ENCODE measurements around the gene PSMB11.

The PSMB11 gene

DNA sequence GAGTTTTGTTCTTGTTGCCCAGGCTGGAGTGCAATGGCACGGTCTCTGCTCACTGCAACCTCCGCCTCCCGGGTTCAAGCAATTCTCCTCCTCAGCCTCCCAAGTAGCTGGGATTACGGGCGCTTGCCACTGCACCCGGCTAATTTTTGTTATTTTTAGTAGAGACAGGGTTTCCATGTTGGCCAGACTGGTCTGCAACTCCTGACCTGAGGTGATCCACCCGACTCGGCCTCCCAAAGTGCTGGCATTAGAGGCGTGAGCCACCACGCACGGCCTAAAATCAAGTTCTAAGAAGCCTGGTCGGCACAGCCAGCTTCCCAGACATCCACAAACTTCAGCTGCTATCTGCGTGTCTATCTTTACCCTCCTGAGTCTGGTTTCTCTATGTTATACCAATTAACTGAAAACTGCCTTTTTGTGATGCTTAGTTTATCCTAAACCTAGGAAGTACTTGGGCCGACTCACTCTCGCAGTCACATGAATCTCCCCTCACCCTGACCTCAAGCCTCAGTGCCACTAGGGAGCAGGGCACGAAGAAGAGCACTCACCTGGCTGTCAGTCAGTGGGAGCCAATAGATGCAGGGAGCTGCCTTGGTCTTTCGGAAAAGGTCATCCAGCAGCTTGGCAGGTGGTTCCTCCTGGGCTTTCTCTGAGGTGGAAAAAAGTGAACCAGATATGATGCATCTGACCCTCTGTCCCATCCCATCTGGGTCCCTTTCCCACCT is 18.7 kb downstream of the PSMB11 start:
- DNase-seq: no peak

DNA sequence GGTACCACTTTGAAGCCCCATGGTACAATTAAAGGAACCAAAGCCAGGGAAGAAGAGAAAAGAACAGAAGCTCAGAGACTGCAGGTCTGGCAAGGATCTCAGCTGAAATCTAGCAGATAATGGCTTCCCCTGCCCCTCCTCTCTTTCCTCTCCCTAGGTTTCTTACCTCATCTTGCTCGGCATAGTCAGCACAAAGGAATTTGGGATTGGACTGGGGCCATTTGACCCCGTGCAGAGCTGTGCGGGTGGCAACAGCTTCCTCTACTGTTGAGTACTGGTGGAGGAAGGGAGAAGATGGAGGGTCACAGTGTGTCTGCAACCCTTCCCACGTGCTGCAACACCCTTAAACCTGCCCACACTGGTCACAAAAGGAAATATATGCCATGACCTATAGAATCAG is 20.0 kb downstream of the PSMB11 start:
- no peak for DNase-seq

DNA sequence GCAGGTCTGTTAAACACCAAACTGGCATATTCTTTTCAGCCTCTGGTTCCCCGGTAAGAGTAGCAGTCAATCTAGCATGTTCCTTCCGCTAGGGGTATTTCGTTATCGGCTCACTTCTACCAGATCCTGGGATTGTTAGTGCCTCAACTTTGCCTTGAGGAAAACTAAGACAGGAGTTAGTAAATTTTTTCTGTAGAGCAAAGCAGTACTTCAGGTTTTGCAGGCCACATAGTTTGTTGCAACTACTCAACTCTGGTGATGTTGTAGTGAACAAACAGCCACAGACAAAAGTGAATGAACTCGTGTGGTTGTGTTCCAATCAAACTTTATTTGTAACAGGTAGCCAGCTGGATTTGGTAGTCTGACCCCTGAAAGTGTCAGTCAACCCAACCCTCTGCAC is 21.6 kb downstream of the PSMB11 start:
- DNase-seq: no peak

DNA sequence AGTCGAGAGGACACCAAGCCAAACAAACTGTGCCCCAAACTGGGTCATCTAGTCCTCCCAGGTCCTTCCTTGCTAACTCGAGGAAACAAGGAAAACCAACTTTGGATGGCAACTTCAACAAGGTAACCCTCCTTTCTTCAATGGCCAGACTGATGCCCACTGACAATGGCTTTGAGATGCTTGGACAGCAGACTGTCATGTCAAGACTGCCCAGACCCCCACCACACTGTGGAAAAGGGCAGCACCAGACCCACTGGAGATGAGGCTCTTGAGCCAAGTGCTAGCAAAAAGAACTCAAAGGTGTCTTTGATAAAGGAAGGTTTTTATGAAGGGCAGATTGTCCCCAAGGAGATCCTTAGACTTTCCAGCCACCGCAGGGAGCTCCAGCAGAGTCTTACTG is 24.4 kb downstream of the PSMB11 start:
- no peak for DNase-seq

DNA sequence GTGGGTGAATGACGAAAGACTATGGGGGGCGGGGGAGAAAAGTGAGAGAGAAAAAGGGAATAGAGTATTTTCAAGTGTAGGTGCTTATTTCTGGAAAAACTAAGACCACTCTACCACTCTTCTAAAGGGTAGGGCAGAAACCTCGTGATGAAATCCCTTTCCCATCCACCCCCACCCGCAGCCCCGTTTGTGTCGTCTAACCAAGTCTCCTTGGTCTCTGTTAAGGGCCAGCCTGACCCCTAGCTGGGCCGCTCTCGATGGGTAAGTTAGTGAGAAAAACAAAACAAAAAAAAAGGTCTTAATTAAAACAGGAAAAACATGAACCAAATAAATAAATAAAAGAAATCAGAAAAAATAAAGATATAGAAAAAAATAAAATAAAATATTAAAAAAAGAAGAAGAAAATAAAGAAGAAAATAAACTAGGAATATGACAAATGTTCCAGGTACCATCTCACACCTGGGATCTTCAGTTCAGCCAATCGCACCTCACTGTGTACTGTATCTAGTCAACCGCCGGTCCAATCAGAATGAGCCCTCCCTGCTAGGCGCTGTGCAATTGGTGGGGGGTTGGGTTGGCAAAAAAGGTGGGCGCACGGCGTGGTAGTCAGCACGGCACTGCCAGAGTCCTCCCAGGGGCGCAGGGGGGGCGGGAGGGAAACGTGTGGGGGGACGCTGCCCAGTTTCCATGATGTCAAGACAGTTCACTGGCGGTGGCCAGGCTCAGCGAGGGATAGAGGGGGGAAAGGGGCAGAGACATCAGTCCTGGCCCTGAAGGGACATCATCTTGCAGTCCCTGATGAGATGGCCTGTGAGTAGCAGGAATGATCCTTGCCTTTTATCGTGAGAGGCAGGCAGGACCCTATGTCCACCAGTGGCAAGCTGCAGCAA is 25.1 kb downstream of the PSMB11 start:
- DNase-seq: no peak

DNA sequence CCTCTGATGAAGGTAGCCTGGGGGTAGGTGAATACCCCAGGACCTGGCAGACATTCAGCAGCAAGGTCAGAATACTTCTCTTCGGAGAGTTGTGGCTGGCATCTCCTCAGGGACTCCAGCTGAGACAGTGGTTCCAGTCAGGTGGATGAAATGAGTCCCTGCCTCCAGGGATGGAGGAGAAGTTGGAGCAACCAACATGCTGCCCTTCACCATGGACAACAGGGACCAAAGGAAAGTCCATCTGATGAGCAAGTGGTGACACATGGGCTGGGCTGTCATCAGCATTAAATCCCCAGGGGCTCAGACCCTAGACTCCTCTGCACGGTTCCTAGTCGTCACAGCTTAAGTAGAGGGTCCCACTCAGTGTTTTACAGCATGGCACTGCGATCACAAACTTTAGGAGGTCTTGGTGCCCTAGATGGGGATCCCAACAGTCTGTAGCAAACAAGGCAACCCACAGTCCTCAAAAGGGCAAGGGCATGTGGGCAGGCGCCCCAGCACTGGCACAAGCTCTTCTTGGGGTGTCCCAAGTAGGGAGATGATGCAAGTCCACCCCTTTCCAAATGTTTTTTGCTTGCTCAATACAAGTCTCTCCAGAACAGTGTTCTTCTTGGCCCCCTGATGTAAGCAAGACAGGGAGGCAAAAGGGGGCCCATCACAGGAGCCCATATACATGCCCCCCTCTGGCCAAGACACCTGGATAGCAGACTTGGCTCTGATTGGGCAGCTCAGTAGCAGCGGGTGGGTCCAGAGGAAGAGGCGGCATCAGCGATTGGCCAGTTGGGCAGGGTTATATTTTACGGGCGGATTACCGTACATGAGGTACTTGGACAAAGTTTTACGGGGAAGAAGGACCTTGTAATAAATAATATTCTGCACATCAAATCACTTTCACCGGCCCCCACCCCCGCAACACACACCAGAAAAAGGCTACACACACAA is 26.1 kb downstream of the PSMB11 start:
- DNase-seq: no peak

DNA sequence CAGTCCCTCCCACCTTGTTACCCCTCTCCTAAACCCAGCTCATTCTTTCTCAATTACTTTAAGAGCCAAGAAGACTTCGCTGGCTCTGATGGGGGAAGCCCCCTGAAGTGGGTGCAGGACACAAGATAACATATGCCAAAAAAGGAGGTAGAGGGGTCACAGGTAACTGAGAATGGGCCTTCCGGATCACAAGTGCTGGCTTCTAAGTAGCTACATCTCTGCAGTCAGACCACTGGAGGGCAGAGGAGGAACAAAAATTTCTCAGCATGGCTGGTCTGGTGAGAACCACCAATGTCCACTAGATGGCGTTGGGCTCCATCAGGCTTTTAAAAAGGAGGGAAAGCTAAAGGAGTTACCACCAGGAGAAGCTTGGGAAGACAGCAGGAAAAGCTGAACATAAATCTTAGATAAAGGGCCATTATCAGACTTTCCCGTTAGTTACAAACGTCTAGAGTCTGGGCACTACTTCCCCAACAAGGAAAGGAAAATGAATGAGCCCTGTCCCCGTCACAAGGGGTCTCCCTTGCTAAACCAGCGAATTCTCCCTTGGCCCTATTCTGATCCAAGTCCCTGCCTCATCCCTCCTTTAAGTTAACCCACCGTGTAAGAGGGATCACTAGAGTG is 26.9 kb downstream of the PSMB11 start:
- DNase-seq: no peak

DNA sequence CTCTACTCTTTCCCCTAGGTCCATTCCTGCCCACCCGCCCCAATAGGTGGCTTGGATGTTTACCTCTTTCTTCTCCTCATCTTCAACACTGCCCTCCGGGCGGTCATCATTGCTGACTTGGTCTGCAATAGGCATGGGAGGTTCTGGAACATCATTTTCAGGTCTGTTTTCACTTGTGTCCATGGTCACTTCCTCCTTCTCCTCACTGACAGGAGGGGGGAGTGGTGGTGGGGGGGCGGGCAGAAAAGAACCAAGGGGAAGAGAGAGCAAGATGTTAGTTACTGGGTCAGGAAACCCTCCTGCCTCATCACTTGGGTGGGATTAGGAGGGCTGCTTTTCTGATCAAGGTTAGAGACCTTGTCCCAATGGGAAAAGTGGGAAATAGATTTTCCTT is 27.4 kb downstream of the PSMB11 start:
- DNase-seq: no peak

GRCh38 chr14:23070262-23071129 is 28.5 kb downstream of the PSMB11 start:
- no peak for DNase-seq

GRCh38 chr14:23071244-23071920 is 29.4 kb downstream of the PSMB11 start:
- DNase-seq: no peak

DNA sequence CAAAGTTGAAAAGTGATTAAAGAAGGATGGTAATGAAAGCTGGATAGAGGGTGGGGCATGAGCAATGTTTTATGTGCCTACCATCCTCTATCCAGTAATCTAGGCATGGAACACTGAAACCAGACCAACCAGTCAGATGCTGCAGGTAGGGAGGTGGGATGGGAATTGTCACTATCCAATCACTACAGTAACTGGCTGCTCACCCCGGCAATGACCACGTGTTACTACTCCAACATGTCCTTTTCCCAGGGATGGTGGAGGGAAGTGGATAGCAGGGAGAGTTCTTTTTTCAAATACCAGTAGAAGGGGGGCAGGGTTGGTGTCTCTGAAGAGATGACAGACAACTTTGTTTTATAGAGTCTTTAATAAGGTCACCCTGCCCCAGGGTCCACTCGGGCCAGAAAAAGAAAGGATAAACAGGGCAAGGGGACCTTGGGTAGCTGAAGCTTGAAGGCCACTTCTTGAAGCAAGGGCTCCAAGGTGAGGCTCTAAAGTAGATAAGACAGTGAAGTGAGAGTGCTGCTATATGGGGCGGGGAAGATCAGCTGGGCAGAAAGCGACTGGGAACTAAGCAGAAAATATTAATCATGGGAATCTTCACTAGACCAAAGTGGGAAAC is 30.0 kb downstream of the PSMB11 start:
- no peak for DNase-seq

DNA sequence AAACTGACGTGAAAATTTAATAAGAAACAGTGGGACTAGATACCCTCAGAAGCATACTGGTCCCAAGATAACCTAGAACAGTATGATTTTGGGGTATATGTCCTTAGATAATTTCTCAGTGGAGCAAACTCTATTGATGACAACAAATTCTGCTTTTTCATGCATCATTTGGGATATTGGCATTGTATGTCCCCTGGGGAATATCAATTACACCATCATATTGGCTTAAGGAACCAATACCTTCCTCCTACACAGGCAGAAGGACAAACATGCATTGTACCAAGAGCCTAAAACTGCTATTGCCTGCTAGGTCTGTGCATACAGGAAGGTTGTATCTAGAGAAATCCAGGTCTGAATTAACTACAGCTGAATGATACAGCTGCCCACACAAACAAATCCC is 32.9 kb downstream of the PSMB11 start:
- DNase-seq: no peak

DNA sequence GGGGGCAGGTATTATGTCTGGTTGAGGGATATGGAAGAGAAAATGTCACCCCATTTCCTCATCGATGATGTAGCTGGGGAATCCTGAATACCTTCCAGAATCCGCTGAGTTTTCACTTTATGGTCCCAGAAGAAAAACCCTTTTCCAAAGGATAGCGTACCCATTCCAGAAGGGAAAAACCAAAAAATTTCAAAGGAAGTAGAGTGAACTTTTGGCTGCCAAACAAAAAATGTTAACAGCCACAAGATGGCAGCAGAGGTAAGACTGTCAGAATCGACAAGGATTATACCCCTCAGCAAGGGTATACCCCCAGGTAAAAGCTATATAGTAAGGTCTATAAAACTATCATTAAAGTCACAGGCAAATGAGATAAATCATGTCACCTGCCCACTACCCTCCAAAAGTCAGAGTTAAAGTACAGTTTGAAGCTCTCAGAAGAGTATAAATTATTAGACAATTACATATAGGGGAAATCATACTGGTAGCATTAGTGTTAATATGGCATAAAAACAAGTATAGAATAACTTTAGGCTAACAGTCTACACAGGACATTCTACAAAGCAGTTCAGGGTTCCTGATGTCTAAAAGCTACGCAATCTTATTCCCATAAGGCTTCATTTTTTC is 34.9 kb downstream of the PSMB11 start:
- DNase-seq: no peak

DNA sequence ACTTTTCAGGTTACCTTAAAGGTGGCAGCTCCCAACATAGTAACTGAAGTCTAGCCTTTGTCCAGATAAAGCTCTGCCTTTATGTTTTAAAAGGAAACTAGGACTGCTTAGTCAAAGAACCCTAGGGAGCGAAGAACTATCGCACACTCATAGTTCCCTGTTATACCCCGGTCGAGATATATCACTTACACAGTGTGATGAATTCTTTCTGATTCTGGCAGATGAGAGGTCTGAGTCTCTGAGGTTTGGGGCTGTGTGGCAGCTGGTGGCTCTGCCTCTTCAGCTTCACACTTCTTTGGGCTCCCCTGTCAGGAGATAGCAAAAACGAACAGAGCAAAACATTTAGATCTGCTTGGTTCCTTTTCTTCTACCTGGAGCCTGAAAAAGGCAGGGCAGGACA is 36.0 kb downstream of the PSMB11 start:
- DNase-seq: no peak

- DNase-seq: no peak
These were observed 36.7 kb downstream of the PSMB11 start for GRCh38 chr14:23078692-23079116.

DNA sequence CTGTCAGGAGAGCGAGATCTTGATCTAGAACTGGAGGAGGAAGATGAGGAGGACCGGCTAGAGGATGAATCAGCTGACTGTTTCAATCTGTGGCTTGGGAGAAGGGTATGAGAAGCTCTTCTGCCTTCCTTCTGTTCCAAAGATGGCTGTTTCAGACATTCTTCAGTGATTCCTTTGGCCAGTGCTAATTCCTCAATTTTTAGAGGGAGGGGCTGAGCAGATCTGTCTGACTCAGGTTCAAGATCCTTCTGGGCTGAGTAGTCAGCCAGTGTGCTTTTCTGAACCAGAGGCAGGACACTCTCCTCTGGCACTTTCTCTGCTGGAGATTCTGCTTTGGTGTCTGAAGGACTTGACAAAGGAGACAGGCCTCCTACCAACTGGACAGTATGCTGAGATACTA is 37.7 kb downstream of the PSMB11 start:
- no peak for DNase-seq

DNA sequence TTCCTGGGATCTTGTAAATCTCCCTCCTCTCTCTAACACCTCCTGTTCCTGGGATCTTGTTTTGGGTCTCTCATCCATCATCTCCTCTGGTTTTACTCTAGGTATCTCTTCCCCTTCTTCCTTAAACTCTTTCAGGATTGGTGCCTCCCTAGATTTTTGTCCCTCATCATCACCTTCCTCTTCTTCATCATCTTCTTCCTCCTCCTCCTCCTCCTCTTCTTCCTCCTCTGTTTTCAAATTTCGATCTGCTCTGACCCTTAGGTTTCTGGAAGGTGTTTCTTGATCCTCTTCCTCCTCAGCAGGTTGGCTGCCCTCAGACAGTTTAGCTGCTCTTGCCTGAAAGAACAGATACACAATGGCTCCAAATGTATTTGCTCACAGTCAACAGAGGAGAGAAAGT is 38.5 kb downstream of the PSMB11 start:
- DNase-seq: no peak

DNA sequence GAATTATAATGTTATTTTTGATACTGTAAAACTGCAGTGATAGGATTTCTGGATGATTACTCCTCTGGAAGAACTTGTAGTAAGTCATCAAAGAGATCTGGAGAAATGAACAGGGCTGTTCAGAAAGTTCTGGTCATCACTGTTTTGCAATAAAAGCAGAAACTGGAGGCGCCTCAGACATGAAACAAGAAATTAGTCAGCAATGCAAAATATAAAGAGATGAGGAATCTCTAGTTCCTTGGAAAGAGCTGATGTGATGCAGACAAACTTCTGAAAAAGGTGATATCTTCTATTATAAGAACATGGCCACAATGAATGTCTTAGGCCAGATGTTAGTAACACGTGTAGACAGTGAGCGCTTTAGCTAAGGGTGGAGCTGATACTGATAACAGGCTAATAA is 43.4 kb downstream of the PSMB11 start:
- no peak for DNase-seq

DNA sequence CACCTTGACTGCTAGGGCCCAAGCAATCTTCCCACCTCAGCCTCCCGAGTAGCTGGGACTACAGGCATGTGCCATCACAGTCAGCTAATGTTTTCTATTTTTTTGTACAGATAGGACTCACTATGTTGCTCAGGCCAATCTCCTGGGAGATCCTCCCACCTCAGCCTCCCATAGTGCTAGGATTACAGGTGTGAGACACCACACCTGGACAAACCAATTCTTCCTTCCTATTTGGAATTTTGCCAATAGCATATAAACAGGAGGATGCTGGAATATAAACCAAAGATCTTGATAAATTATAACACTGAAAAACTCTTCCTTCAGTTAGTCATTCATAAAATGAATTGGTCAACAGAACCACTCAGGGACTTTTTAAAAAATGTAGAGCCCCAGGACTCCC is 44.6 kb downstream of the PSMB11 start:
- no peak for DNase-seq

All from Kasumi-1 (cell line).